Measurements from ENCODE around the gene TMA16.

TMA16 gene

GRCh38 chr4:163563592-163563991 is 69.1 kb downstream of the TMA16 start:
- no peak for TF ChIP-seq CTCF (IDR thresholded peaks at IDR 0.05; ENCODE audit: low read depth, low read length, missing control alignments)
- in situ Hi-C loops (cut with HindIII; ENCODE audit: low sequenced_read_pairs): loop anchor here (25.0 kb wide), 1 partner anchor 449 kb away; no protein-coding TSS in a partner anchor
- no peak for DNase-seq (ENCODE audit: low read depth)

GRCh38 chr4:163564221-163564720 is 69.8 kb downstream of the TMA16 start:
- TF ChIP-seq CTCF (IDR thresholded peaks at IDR 0.05; ENCODE audit: low read depth, low read length, missing control alignments): no peak
- DNase-seq (ENCODE audit: low read depth): no peak
- H3K4me3 ChIP-seq (ENCODE audit: low read depth, low read length): no peak overlapping the region
- in situ Hi-C loops (cut with HindIII; ENCODE audit: low sequenced_read_pairs): loop anchor here (25.0 kb wide), 1 partner anchor 448 kb away; no protein-coding TSS in a partner anchor

More at GRCh38 chr4:163563592-163563991, 69.1 kb downstream of the TMA16 start:
- H3K4me3 ChIP-seq (ENCODE audit: low read depth, low read length): no peak overlapping the region

DNA sequence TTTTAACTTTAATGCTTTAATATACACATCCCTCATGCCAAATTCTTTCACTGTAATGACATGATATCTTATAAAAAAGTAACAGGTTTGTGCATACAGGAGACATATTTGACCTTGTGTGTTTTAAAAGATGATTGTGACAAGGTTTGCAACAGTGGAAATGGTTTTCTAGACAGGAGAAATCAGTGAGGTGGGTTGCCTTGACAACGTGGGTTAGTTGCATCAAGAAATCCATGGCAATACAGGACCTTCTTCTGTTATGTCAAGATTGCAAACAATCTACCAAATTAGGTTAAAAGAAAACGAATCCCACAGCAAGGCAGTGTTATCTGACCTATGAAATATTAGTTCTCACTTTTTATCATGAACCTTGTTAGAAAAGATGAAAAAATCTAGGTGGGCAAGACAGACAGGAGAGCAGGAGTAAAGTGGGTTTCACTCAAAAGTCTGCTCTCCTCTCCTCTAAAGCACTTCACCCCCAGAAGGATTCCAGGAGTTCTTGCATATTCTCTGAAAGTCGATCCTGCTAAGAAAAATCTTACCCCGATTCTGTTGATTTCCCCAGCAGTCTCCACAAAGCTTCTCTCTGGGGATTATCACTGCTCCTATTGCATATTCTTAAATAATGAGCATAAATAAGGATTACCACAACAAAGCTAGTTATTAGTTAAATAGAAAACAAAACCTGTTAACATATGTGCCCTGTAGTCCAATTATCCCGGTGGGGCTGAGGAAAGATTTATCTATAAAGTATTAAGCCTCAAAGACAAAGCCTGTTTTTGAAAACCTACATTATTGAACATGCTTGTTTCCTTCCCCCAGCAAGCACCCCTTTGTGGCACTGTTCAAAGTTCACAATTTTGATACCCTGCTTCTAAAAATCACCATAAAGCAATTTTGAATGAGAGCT is 71.0 kb downstream of the TMA16 start:
- DNase-seq (ENCODE audit: low read depth): no peak
- no peak overlapping the region for H3K4me3 ChIP-seq (ENCODE audit: low read depth, low read length)
- in situ Hi-C loops (cut with HindIII; ENCODE audit: low sequenced_read_pairs): loop anchor here (25.0 kb wide), 1 partner anchor 447 kb away; no protein-coding TSS in a partner anchor
- no peak for TF ChIP-seq CTCF (IDR thresholded peaks at IDR 0.05; ENCODE audit: low read depth, low read length, missing control alignments)

- TF ChIP-seq CTCF (IDR thresholded peaks at IDR 0.05; ENCODE audit: low read depth, low read length, missing control alignments): no peak
- no peak overlapping the region for H3K4me3 ChIP-seq (ENCODE audit: low read depth, low read length)
- in situ Hi-C loops (cut with HindIII; ENCODE audit: low sequenced_read_pairs): loop anchor here (25.0 kb wide), 1 partner anchor 446 kb away; no protein-coding TSS in a partner anchor
- no peak for DNase-seq (ENCODE audit: low read depth)
Measured at GRCh38 chr4:163566257-163566796, 71.8 kb downstream of the TMA16 start.

DNA sequence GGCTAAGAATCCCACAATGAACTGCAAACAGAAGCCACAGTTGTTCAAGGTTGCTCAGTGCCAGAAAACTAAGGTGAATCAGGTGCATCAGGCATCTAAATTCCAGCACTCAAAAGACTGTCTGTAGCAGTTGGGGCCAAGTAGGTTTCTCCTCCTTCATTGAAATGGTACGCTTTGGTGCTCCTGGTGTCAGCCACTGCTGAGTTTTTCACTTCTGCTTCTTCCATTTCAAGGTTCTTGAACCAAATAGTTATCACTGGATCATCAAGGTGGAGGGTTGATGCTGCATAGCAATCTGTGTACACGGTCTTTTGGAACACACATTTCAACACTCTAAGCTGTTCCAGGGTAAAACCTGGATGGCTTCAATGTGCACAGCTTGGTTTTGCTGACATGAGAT is 74.4 kb downstream of the TMA16 start:
- no peak for TF ChIP-seq CTCF (IDR thresholded peaks at IDR 0.05; ENCODE audit: low read depth, low read length, missing control alignments)
- no peak for DNase-seq (ENCODE audit: low read depth)
- in situ Hi-C loops (cut with HindIII; ENCODE audit: low sequenced_read_pairs): loop anchor here (25.0 kb wide), 1 partner anchor 443 kb away; no protein-coding TSS in a partner anchor
- H3K4me3 ChIP-seq (ENCODE audit: low read depth, low read length): no peak overlapping the region

Data from astrocyte of the cerebellum (primary cell).